DND-41 (cell line): ENCODE data around the gene RNF212.

Source experiments
- EZH2 ChIP-seq: IDR thresholded peaks from 3 replicates; pipeline ENCODE4 v1.6.1; 2012; ENCODE audit warnings: borderline replicate concordance, low read depth, mild to moderate bottlenecking, moderate library complexity, low read length, inconsistent platforms; ENCODE audit not compliant: severe bottlenecking
- TF ChIP-seq, protein P1 (sequence below): IDR thresholded peaks from 2 replicates; pipeline ENCODE4 v1.5.1; 2012; ENCODE audit warnings: borderline replicate concordance, low read length, moderate library complexity, mild to moderate bottlenecking; ENCODE audit not compliant: poor library complexity, severe bottlenecking; ENCODE audit errors: extremely low read depth

DNA sequence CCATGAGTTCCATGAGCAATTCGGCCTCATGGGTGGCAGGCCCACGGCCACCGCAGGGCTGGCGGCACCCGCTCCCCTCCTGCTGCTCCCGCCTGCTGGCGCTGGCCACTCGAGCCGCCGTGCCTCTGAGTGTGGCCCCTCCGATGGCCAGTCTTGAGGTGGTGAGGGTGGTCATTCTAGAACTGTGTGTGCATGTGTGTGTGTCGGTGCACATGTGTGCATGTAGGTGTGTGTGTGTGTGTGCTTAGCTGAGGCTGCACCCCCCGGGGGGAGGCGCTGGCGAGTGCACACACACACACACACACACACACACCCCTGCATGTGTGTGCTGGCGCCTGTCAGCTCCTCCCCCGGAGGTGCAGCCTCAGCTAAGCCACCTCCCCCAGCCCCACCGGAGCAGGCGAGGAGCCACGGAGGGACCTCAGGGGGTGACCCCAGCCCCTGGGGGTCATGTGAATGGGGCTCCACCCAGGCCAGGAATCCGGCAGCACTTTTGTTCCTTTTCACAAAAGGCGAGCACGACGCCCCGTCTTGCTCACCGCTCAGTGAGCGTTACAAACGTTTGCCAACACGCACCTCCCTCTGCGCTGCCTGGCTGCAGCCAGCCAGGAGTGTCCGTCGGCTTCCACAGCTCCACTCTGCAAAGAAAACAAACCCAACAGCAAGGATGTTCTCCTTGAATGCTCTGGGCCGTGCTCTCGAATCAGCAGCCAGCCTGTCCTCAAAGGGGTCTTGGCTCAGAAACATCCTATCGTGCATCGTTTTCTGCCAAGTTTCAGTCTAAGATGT lies 72.0 kb downstream of the RNF212 start:
- TF ChIP-seq, protein P1, sequence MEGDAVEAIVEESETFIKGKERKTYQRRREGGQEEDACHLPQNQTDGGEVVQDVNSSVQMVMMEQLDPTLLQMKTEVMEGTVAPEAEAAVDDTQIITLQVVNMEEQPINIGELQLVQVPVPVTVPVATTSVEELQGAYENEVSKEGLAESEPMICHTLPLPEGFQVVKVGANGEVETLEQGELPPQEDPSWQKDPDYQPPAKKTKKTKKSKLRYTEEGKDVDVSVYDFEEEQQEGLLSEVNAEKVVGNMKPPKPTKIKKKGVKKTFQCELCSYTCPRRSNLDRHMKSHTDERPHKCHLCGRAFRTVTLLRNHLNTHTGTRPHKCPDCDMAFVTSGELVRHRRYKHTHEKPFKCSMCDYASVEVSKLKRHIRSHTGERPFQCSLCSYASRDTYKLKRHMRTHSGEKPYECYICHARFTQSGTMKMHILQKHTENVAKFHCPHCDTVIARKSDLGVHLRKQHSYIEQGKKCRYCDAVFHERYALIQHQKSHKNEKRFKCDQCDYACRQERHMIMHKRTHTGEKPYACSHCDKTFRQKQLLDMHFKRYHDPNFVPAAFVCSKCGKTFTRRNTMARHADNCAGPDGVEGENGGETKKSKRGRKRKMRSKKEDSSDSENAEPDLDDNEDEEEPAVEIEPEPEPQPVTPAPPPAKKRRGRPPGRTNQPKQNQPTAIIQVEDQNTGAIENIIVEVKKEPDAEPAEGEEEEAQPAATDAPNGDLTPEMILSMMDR: no peak
- no peak for TF ChIP-seq EZH2
